Measurements from ENCODE around the gene NRL. TPM values are rescaled to one million over a fixed set of nuclear protein-coding genes. Genes with fewer than 3 reads are reported as not detected.

Gene NRL
- total and polyA plus RNA-seq, 10 of the 15 experiments (the other 5 are each of a cell fraction or from before 2014, with no cell fraction given) = 0.11 to 4.4 (median 2.2) TPM

GRCh38 chr14:24139272-24139934 is 24.7 kb upstream of the NRL start (continued):
- TF ChIP-seq, protein P1, sequence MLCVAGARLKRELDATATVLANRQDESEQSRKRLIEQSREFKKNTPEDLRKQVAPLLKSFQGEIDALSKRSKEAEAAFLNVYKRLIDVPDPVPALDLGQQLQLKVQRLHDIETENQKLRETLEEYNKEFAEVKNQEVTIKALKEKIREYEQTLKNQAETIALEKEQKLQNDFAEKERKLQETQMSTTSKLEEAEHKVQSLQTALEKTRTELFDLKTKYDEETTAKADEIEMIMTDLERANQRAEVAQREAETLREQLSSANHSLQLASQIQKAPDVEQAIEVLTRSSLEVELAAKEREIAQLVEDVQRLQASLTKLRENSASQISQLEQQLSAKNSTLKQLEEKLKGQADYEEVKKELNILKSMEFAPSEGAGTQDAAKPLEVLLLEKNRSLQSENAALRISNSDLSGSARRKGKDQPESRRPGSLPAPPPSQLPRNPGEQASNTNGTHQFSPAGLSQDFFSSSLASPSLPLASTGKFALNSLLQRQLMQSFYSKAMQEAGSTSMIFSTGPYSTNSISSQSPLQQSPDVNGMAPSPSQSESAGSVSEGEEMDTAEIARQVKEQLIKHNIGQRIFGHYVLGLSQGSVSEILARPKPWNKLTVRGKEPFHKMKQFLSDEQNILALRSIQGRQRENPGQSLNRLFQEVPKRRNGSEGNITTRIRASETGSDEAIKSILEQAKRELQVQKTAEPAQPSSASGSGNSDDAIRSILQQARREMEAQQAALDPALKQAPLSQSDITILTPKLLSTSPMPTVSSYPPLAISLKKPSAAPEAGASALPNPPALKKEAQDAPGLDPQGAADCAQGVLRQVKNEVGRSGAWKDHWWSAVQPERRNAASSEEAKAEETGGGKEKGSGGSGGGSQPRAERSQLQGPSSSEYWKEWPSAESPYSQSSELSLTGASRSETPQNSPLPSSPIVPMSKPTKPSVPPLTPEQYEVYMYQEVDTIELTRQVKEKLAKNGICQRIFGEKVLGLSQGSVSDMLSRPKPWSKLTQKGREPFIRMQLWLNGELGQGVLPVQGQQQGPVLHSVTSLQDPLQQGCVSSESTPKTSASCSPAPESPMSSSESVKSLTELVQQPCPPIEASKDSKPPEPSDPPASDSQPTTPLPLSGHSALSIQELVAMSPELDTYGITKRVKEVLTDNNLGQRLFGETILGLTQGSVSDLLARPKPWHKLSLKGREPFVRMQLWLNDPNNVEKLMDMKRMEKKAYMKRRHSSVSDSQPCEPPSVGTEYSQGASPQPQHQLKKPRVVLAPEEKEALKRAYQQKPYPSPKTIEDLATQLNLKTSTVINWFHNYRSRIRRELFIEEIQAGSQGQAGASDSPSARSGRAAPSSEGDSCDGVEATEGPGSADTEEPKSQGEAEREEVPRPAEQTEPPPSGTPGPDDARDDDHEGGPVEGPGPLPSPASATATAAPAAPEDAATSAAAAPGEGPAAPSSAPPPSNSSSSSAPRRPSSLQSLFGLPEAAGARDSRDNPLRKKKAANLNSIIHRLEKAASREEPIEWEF (IDR thresholded peaks at IDR 0.05; ENCODE audit: insufficient replicate concordance, low read depth, low read length) = no peak

- RAD21 ChIA-PET (ENCODE audit: unreplicated experiment) = interaction anchor here (2.0 to 6.8 kb wide), 4 partner anchors 9 to 30 kb away, joined by 5 to 69 read pairs (median 23); partner anchors contain the start of genes DCAF11, IRF9, NRL and PSME2
- peaks cover 58% of the 10 kb centered on the region for H3K79me2 ChIP-seq (ENCODE audit: control insufficient read depth, insufficient read depth, low read length)
- in situ Hi-C loops (cut with MboI) (no loop called here), intact Hi-C loops (cut with micrococcal nuclease; ENCODE audit: unreplicated experiment) (no loop called here)
- FAIRE-seq = no peak
- peaks cover 12 to 20% of the 10 kb centered on the region in 2 experiments for H3K36me3 ChIP-seq (ENCODE audit: control insufficient read depth in 2 of 2, insufficient read depth in 2 of 2, low read length in 1 of 2)
- no peak overlapping the region for H2AFZ ChIP-seq (ENCODE audit: control insufficient read depth, low read depth, low read length)
- H3K9ac ChIP-seq (ENCODE audit: control insufficient read depth, insufficient read depth, low read length) = 0 out of 2 replicates have a peak overlapping the region, but pooled peaks have one; percentile 52
- no peaks in the 10 kb centered on the region for H3K9me3 ChIP-seq (replicated peaks; ENCODE audit: control insufficient read depth, insufficient read depth, low read length)
- SMC1A ChIA-PET (ENCODE audit: uncharacterized antibody, unreplicated experiment) = interaction anchor here (0.6 to 7.7 kb wide), 5 partner anchors 7 to 78 kb away, joined by 3 to 70 read pairs (median 21); partner anchors contain the start of genes DCAF11, IRF9, NRL and PSME2
- DNase-seq (ENCODE audit: low read depth, low spot score) = no peak
- no peaks in the 10 kb centered on the region for H3K27me3 ChIP-seq (replicated peaks in 1 of 2; ENCODE audit: control insufficient read depth in 2 of 2, insufficient read depth in 2 of 2, low read length in 1 of 2)
- H4K20me1 ChIP-seq (ENCODE audit: control insufficient read depth, insufficient read depth) = no peaks in the 10 kb centered on the region
- CTCF ChIA-PET = interaction anchor here (1.3 to 4.9 kb wide), 4 partner anchors 10 to 28 kb away, joined by 4 to 39 read pairs (median 20); partner anchors contain the start of genes DCAF11, IRF9 and NRL
- BruUV-seq (replicated peaks) = TSS peak; percentile 86
- WGBS (ENCODE audit: insufficient coverage, insufficient replicate concordance, low lambda C conversion rate, missing lambda C conversion rate) = 88% methylated on average over 13 of the region's 13 CpGs
- no peak for TF ChIP-seq ELK1 (IDR thresholded peaks at IDR 0.05; ENCODE audit: low read depth, low read length)
- peak; percentile 14; the same call in 1 of the 2 replicates for TF ChIP-seq ATF7 (IDR thresholded peaks at IDR 0.05; ENCODE audit: low read depth)
- TF ChIP-seq POLR2A (IDR thresholded peaks at IDR 0.05; ENCODE audit: low read depth, low read length) = peak; percentile 48
- TF ChIP-seq RCOR1 (conservative IDR thresholded peaks at IDR 0.05; ENCODE audit: low read depth, low read length) = no peak
- POLR2A ChIA-PET = interaction anchor here (1.0 to 11.6 kb wide), 7 partner anchors 9 to 31 kb away, joined by 3 to 276 read pairs (median 6); partner anchors contain the start of genes DCAF11, IRF9, NRL and PSME2
- peak overlapping the region; percentile 91 for H3K4me2 ChIP-seq (ENCODE audit: control insufficient read depth, insufficient read depth)
- no peak for ATAC-seq
- H3K4me1 ChIP-seq (ENCODE audit: control insufficient read depth, insufficient read depth, low read length) = peaks cover 37% of the 10 kb centered on the region
- no peak overlapping the region for H3K27ac ChIP-seq (ENCODE audit: control insufficient read depth, insufficient read depth)
- H3K4me3 ChIP-seq = peak overlapping the region; percentile 68; the same call in 1 of the 2 replicates
These were observed 23.9 kb upstream of the NRL start for GRCh38 chr14:24138396-24139271.

All from GM12878 (cell line).